IMR-90 (cell line): ENCODE data around the gene SHISA6. TPM values are rescaled to one million over a fixed set of nuclear protein-coding genes. Genes with fewer than 3 reads are reported as not detected.

ENCODE experiments used
- ATAC-seq: fragments of 200-7000 bp; cut with Tn5 transposase; 2 replicates; pipeline ENCODE4 v1.9.1; 2020; ENCODE audit warnings: low read depth, mild to moderate bottlenecking, moderate library complexity
- BruUV-seq: library from RNA; stranded (reverse); fragments of 400-500 nt; replicated peaks from 2 replicates; lab custom pipeline; 2021; lab: Mats Ljungman, UMichigan
- CTCF ChIA-PET: fragments of 300-600 bp; formaldehyde crosslinking; extraction: SDS; loops from one replicate; lab custom pipeline; 2021; ENCODE audit warnings: antibody characterized with exemption; lab: Yijun Ruan, JAX
- POLR2A ChIA-PET: fragments of 300-600 bp; sonication (Branson Sonifier 250); formaldehyde crosslinking; loops from one replicate; lab custom pipeline; 2022; ENCODE audit warnings: antibody characterized with exemption; ENCODE audit not compliant: unreplicated experiment; lab: Charles Lee
- DNase-seq: peaks from one replicate; pipeline ENCODE4 v3.0.0; 2013
- H2AFZ ChIP-seq: replicated peaks from 2 replicates; pipeline ENCODE3; 2013; ENCODE audit warnings: low read length, mild to moderate bottlenecking; ENCODE audit not compliant: poor library complexity
- H2AK5ac ChIP-seq: 2 replicates; pipeline ENCODE4 v1.6.1; 2013; ENCODE audit warnings: low read depth, low read length, inconsistent platforms
- H2AK9ac ChIP-seq: replicated peaks from 2 replicates; pipeline ENCODE3; 2013; ENCODE audit warnings: mild to moderate bottlenecking, low read depth, low read length, moderate library complexity; ENCODE audit not compliant: poor library complexity
- H2BK120ac ChIP-seq: 2 replicates; pipeline ENCODE4 v1.6.1; 2013; ENCODE audit warnings: low read depth, low read length, inconsistent platforms
- H2BK15ac ChIP-seq: 3 replicates; pipeline ENCODE4 v1.6.1; 2013; ENCODE audit warnings: low read depth, low read length, inconsistent platforms
- H2BK20ac ChIP-seq: 2 replicates; pipeline ENCODE4 v1.6.1; 2013; ENCODE audit warnings: low read depth, mild to moderate bottlenecking, inconsistent platforms, low read length, moderate library complexity
- H2BK5ac ChIP-seq: 2 replicates; pipeline ENCODE4 v1.6.1; 2013; ENCODE audit warnings: mild to moderate bottlenecking, low read depth, low read length, inconsistent platforms; ENCODE audit not compliant: poor library complexity, severe bottlenecking
- H3K14ac ChIP-seq: replicated peaks from 2 replicates; pipeline ENCODE4 v1.6.1; 2013; ENCODE audit warnings: low read depth, low read length, inconsistent platforms
- H3K18ac ChIP-seq: 2 replicates; pipeline ENCODE4 v1.6.1; 2013; ENCODE audit warnings: low read depth, low read length, control low read depth
- H3K23ac ChIP-seq: 2 replicates; pipeline ENCODE4 v1.6.1; 2013; ENCODE audit warnings: low read depth, low read length, inconsistent platforms
- H3K27ac ChIP-seq: 2 replicates; pipeline ENCODE4 v1.5.1; 2013; ENCODE audit warnings: mild to moderate bottlenecking, control low read depth, low read length; ENCODE audit not compliant: insufficient read depth
- H3K27me3 ChIP-seq: 2 replicates; pipeline ENCODE4 v1.6.1; 2013; ENCODE audit warnings: low read length; ENCODE audit not compliant: control insufficient read depth, insufficient read depth
- H3K36me3 ChIP-seq: 2 replicates; pipeline ENCODE4 v1.6.1; 2013; ENCODE audit warnings: low read length, mixed read lengths; ENCODE audit not compliant: control insufficient read depth, insufficient read depth
- H3K4ac ChIP-seq: 2 replicates; pipeline ENCODE4 v1.6.1; 2013; ENCODE audit warnings: low read depth, low read length, inconsistent platforms
- H3K4me1 ChIP-seq: 2 replicates; pipeline ENCODE4 v1.6.1; 2013; ENCODE audit warnings: low read length, mixed read lengths; ENCODE audit not compliant: control insufficient read depth, insufficient read depth
- H3K4me2 ChIP-seq: 2 replicates; pipeline ENCODE4 v1.6.1; 2013; ENCODE audit warnings: low read depth, mild to moderate bottlenecking, control low read depth, low read length, moderate library complexity
- H3K4me3 ChIP-seq: 2 replicates; pipeline ENCODE4 v1.5.1; 2013; ENCODE audit warnings: low read depth, mild to moderate bottlenecking, control low read depth, low read length, moderate library complexity; ENCODE audit not compliant: insufficient read depth
- H3K56ac ChIP-seq: 2 replicates; pipeline ENCODE4 v1.6.1; 2013; ENCODE audit warnings: low read length, inconsistent platforms; ENCODE audit not compliant: insufficient read depth; ENCODE audit errors: extremely low read depth
- H3K79me1 ChIP-seq, 2 experiments: 2 replicates each; pipeline ENCODE4 v1.6.1; 2013; ENCODE audit warnings: low read length in 2 of 2, inconsistent platforms in 1 of 2, low read depth in 1 of 2
- H3K9ac ChIP-seq: 2 replicates; pipeline ENCODE4 v1.6.1; 2013; ENCODE audit warnings: low read depth, low read length, control low read depth
- H3K9me1 ChIP-seq: 2 replicates; pipeline ENCODE4 v1.6.1; 2013; ENCODE audit warnings: low read length, inconsistent platforms; ENCODE audit not compliant: insufficient read depth
- H3K9me3 ChIP-seq: 2 replicates; pipeline ENCODE4 v1.6.1; 2013; ENCODE audit warnings: low read length; ENCODE audit not compliant: control insufficient read depth, insufficient read depth
- H4K20me1 ChIP-seq: 2 replicates; pipeline ENCODE4 v1.6.1; 2013; ENCODE audit warnings: low read length, inconsistent platforms; ENCODE audit not compliant: insufficient read depth
- H4K5ac ChIP-seq: 2 replicates; pipeline ENCODE4 v1.6.1; 2013; ENCODE audit warnings: mild to moderate bottlenecking, low read depth, low read length, control low read depth
- H4K8ac ChIP-seq, 2 experiments: 2 replicates each; pipeline ENCODE4 v1.6.1; 2013; ENCODE audit warnings: low read depth in 2 of 2, low read length in 2 of 2, control low read depth in 1 of 2, inconsistent platforms in 1 of 2
- H4K91ac ChIP-seq: 2 replicates; pipeline ENCODE4 v1.6.1; 2013; ENCODE audit warnings: low read depth, low read length, inconsistent platforms; ENCODE audit not compliant: insufficient read depth
- BHLHE40 ChIP-seq: fragments of 150-350 bp; IDR thresholded peaks from 2 replicates; pipeline ENCODE4 v1.6.1; 2016; ENCODE audit warnings: mild to moderate bottlenecking, low read depth, low read length
- CEBPB ChIP-seq: IDR thresholded peaks from 2 replicates; pipeline ENCODE4 v1.6.1; 2012; ENCODE audit warnings: low read depth, low read length, improper control_type of control experiment
- CHD1 ChIP-seq: IDR thresholded peaks from 2 replicates; pipeline ENCODE4 v1.6.1; 2012; ENCODE audit warnings: low read depth, low read length, improper control_type of control experiment
- CTCF ChIP-seq: conservative IDR thresholded peaks from 2 replicates; pipeline ENCODE4 v1.5.1; 2012; ENCODE audit warnings: mild to moderate bottlenecking, low read depth, low read length, improper control_type of control experiment
- ELK1 ChIP-seq: fragments of 150-350 bp; IDR thresholded peaks from 2 replicates; pipeline ENCODE4 v1.6.1; 2016; ENCODE audit warnings: low read depth, mild to moderate bottlenecking, low read length, moderate library complexity, borderline replicate concordance
- FOS ChIP-seq: fragments of 150-350 bp; IDR thresholded peaks from 2 replicates; pipeline ENCODE4 v1.6.1; 2016; ENCODE audit warnings: low read depth, low read length
- MAFK ChIP-seq: IDR thresholded peaks from 2 replicates; pipeline ENCODE4 v1.6.1; 2012; ENCODE audit warnings: low read depth, low read length, improper control_type of control experiment
- MAZ ChIP-seq: IDR thresholded peaks from 2 replicates; pipeline ENCODE4 v1.6.1; 2012; ENCODE audit warnings: low read depth, mild to moderate bottlenecking, low read length, improper control_type of control experiment, moderate library complexity, borderline replicate concordance
- MXI1 ChIP-seq: IDR thresholded peaks from 2 replicates; pipeline ENCODE4 v1.6.1; 2012; ENCODE audit warnings: low read depth, mild to moderate bottlenecking, low read length, moderate library complexity, borderline replicate concordance
- NFE2L2 ChIP-seq: fragments of 150-350 bp; IDR thresholded peaks from 2 replicates; pipeline ENCODE4 v1.6.1; 2016; ENCODE audit warnings: low read depth, mild to moderate bottlenecking, low read length
- POLR2A ChIP-seq: IDR thresholded peaks from 2 replicates; pipeline ENCODE4 v1.6.1; 2012; ENCODE audit warnings: mild to moderate bottlenecking, low read depth, low read length
- RAD21 ChIP-seq: IDR thresholded peaks from 2 replicates; pipeline ENCODE4 v1.6.1; 2012; ENCODE audit warnings: low read length, improper control_type of control experiment
- RCOR1 ChIP-seq: IDR thresholded peaks from 2 replicates; pipeline ENCODE4 v1.6.1; 2012; ENCODE audit warnings: mild to moderate bottlenecking, low read length, improper control_type of control experiment; ENCODE audit not compliant: insufficient replicate concordance
- RFX5 ChIP-seq: IDR thresholded peaks from 2 replicates; pipeline ENCODE4 v1.8.0; 2012; ENCODE audit warnings: low read depth, mild to moderate bottlenecking, low read length, moderate library complexity
- SMC3 ChIP-seq: fragments of 150-350 bp; IDR thresholded peaks from 2 replicates; pipeline ENCODE4 v1.6.1; 2016; ENCODE audit warnings: low read depth, mild to moderate bottlenecking, antibody characterized with exemption, low read length, moderate library complexity
- USF2 ChIP-seq: fragments of 150-350 bp; IDR thresholded peaks from 2 replicates; pipeline ENCODE4 v1.6.1; 2017; ENCODE audit warnings: mild to moderate bottlenecking, antibody characterized with exemption, low read length, low read depth
- WGBS, 2 experiments: methylation state at CpG; one replicate each; pipeline versions ENCODE4 v1.1.5 to v1.1.7; 2013; ENCODE audit warnings: missing lambda C conversion rate in 2 of 2; ENCODE audit not compliant: insufficient read length in 1 of 2; ENCODE audit errors: extremely low coverage in 2 of 2; 5-methylcytosine and 5-hydroxymethylcytosine counted together
- dilution Hi-C: fragments of 300-500 bp; cut with HindIII; formaldehyde crosslinking; loops from one replicate; pipeline ENCODE4 v1.14.3; 2018; ENCODE audit warnings: low sequenced_read_pairs; ENCODE audit not compliant: unreplicated experiment
- in situ Hi-C: fragments of 300-500 bp; cut with MboI; formaldehyde crosslinking; loops from 3 replicates; pipeline ENCODE4 v1.14.3; 2019; ENCODE audit warnings: low sequenced_read_pairs, inconsistent platforms, mixed read lengths
- intact Hi-C: fragments of 100-400 bp; cut with micrococcal nuclease; formaldehyde crosslinking; loops from 2 replicates; pipeline ENCODE4 v1.10.0; 2022
- polyA plus RNA-seq, 3 experiments: library from polyadenylated mRNA; depleted of rRNA; stranded (reverse); fragments of >200 nt; gene quantifications; 2 replicates each; pipeline ENCODE4 v1.2.3, GENCODE V29; 2012; ENCODE audit warnings: low replicate concordance in 1 of 3
- total RNA-seq: library from RNA; depleted of rRNA; stranded (reverse); fragments of >200 nt; gene quantifications from 2 replicates; pipeline ENCODE4 v1.2.3, GENCODE V29; 2012

SHISA6 gene
- total and polyA plus RNA-seq, 2 of the 4 experiments (the other 2 are of a cell fraction), result not detected

- no peak overlapping the region for H2AK9ac ChIP-seq
- H2BK15ac ChIP-seq, result no peak overlapping the region
- no peak overlapping the region for H3K4me2 ChIP-seq
- no TSS peak for BruUV-seq
- H4K8ac ChIP-seq, result no peak overlapping the region
- H3K18ac ChIP-seq, result no peak overlapping the region
- no peaks in the 10 kb centered on the region for H3K9me1 ChIP-seq
- H3K4me1 ChIP-seq, result no peaks in the 10 kb centered on the region
- no peak overlapping the region for H3K56ac ChIP-seq
- TF ChIP-seq NFE2L2, result no peak
- TF ChIP-seq CTCF, result no peak
- TF ChIP-seq USF2, result no peak
- TF ChIP-seq ELK1, result no peak
- no peak for TF ChIP-seq CEBPB
- TF ChIP-seq MAFK, result no peak
- no peak for TF ChIP-seq MAZ
- no peak for TF ChIP-seq RCOR1
- TF ChIP-seq MXI1, result no peak
- TF ChIP-seq POLR2A, result no peak
- TF ChIP-seq SMC3, result no peak
- TF ChIP-seq RAD21, result no peak
- no peak for TF ChIP-seq RFX5
- no peak for TF ChIP-seq CHD1
- TF ChIP-seq BHLHE40, result no peak
- no peak for TF ChIP-seq FOS
- H3K14ac ChIP-seq, result no peak overlapping the region
- H3K9me3 ChIP-seq, result peaks cover 13% of the 10 kb centered on the region
- H2BK20ac ChIP-seq, result no peak overlapping the region
- no peak overlapping the region for H3K4me3 ChIP-seq
- H3K23ac ChIP-seq, result no peak overlapping the region
- H3K27me3 ChIP-seq, result no peaks in the 10 kb centered on the region
- H4K5ac ChIP-seq, result no peak overlapping the region
- H2BK120ac ChIP-seq, result no peak overlapping the region
- H3K36me3 ChIP-seq, result no peaks in the 10 kb centered on the region
- no peaks in the 10 kb centered on the region for H3K79me1 ChIP-seq
- no peak overlapping the region for H4K91ac ChIP-seq
- WGBS, 2 experiments, result no CpG with 5 or more reads among the region's 4 CpGs
- no peak overlapping the region for H2AK5ac ChIP-seq
- in situ Hi-C loops, result no loop called here
- dilution Hi-C loops, result no loop called here
- H3K27ac ChIP-seq, result no peak overlapping the region
- H3K4ac ChIP-seq, result no peak overlapping the region
- no peaks in the 10 kb centered on the region for H4K20me1 ChIP-seq
- ChIA-PET POLR2A (no interaction called here), CTCF (no interaction called here)
- no peak overlapping the region for H2BK5ac ChIP-seq
- DNase-seq (no peak), ATAC-seq (no peak)
- no peak overlapping the region for H3K9ac ChIP-seq
- H2AFZ ChIP-seq, result no peak overlapping the region
- intact Hi-C loops, result no loop called here
These were observed 306.8 kb downstream of the SHISA6 start for GRCh38 chr17:11547853-11548252.
